KMS-11 (cell line): ENCODE measurements around the gene TMC1.

Experiments
- H2AFZ ChIP-seq: fragments of 200-600 bp; sonication (generic); 2 replicates; pipeline ENCODE4 v1.6.1; 2016; ENCODE audit warnings: antibody characterized with exemption, mixed run types, low read depth
- H3K27ac ChIP-seq: fragments of 200-600 bp; sonication (generic); 2 replicates; pipeline ENCODE4 v1.6.1; 2016; ENCODE audit warnings: mild to moderate bottlenecking, mixed run types
- H3K27me3 ChIP-seq: fragments of 200-600 bp; sonication (generic); 2 replicates; pipeline ENCODE4 v1.6.1; 2017; ENCODE audit warnings: mild to moderate bottlenecking, low read depth, mixed run types, moderate library complexity; ENCODE audit not compliant: insufficient read depth
- H3K36me3 ChIP-seq: fragments of 200-600 bp; sonication (generic); 2 replicates; pipeline ENCODE4 v1.6.1; 2017; ENCODE audit warnings: mild to moderate bottlenecking, mixed run types; ENCODE audit not compliant: insufficient read depth
- H3K4me1 ChIP-seq: fragments of 200-600 bp; sonication (generic); 2 replicates; pipeline ENCODE4 v1.6.1; 2016; ENCODE audit warnings: mild to moderate bottlenecking, low read depth, mixed run types; ENCODE audit not compliant: poor library complexity, severe bottlenecking
- H3K4me2 ChIP-seq: fragments of 200-600 bp; sonication (generic); 2 replicates; pipeline ENCODE4 v1.7.0; 2016; ENCODE audit warnings: mild to moderate bottlenecking, mixed run types
- H3K4me3 ChIP-seq: fragments of 200-600 bp; sonication (generic); IDR thresholded peaks from 2 replicates; pipeline ENCODE4 v1.6.1; 2017; ENCODE audit warnings: low read depth, low read length, mixed read lengths; ENCODE audit not compliant: insufficient read depth
- H3K79me2 ChIP-seq: fragments of 200-600 bp; sonication (generic); 2 replicates; pipeline ENCODE4 v1.6.1; 2016; ENCODE audit warnings: low read depth, mixed run types; ENCODE audit not compliant: insufficient read depth
- H3K9ac ChIP-seq: fragments of 200-600 bp; sonication (generic); 2 replicates; pipeline ENCODE4 v1.6.1; 2016; ENCODE audit warnings: mild to moderate bottlenecking, mixed run types
- H4K20me1 ChIP-seq: fragments of 200-600 bp; sonication (generic); 2 replicates; pipeline ENCODE4 v1.6.1; 2016; ENCODE audit warnings: mild to moderate bottlenecking, mixed run types; ENCODE audit not compliant: insufficient read depth
- TF ChIP-seq, protein P1 (sequence below): fragments of 200-600 bp; sonication (generic); conservative IDR thresholded peaks from 2 replicates; pipeline ENCODE4 v1.6.1; 2017; ENCODE audit warnings: low read depth, mild to moderate bottlenecking, antibody characterized with exemption, low read length, moderate library complexity, mixed read lengths

TMC1 gene

DNA sequence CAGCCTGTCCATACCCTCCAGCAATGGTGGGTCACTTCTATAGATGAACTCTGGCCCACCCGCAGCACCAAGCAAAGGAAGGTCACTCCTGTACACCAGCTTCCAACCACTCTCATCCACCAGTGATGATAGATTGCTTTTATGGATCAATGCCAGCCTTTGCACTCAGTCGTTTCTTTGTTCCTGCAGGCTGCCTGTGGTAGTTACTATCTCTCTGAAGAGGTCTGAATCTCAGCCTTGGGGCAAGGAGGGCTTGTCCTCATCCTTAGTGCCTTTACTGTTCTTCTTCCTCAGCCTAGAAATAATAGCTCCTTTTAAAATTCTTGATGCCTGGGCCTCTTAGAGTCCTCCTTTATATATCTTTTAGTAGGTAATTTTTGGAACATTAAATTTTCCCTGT, 100.8 kb downstream of the TMC1 start:
- Histone ChIP-seq H3K27me3 (no peaks in the 10 kb centered on the region), H3K27ac (no peak overlapping the region), H3K79me2 (no peaks in the 10 kb centered on the region), H3K4me1 (peaks cover 5% of the 10 kb centered on the region), H4K20me1 (no peaks in the 10 kb centered on the region), H2AFZ (no peak overlapping the region), H3K4me3 (no peak overlapping the region), H3K9ac (no peak overlapping the region), H3K36me3 (no peaks in the 10 kb centered on the region), H3K4me2 (no peak overlapping the region)
- TF ChIP-seq, protein P1, sequence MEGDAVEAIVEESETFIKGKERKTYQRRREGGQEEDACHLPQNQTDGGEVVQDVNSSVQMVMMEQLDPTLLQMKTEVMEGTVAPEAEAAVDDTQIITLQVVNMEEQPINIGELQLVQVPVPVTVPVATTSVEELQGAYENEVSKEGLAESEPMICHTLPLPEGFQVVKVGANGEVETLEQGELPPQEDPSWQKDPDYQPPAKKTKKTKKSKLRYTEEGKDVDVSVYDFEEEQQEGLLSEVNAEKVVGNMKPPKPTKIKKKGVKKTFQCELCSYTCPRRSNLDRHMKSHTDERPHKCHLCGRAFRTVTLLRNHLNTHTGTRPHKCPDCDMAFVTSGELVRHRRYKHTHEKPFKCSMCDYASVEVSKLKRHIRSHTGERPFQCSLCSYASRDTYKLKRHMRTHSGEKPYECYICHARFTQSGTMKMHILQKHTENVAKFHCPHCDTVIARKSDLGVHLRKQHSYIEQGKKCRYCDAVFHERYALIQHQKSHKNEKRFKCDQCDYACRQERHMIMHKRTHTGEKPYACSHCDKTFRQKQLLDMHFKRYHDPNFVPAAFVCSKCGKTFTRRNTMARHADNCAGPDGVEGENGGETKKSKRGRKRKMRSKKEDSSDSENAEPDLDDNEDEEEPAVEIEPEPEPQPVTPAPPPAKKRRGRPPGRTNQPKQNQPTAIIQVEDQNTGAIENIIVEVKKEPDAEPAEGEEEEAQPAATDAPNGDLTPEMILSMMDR, result no peak

DNA sequence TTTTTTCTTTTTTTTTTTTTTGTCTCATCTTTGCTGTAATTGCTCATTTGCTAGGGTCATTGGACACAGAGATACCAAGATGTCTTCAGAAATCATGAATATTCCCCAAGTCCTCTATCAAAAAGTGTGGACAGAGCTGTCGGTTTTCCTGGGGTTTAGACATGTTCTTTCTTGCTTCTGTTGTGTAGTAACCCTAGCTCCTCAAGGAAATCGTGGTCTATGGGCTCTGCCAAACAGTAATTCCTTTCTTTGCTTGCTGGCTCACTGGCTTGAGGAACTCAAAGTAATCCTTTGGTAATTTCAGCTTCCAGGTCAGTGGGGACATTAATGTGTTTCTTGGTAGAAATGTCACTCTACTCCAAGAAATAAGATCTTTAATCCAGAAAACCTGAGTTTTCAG, 101.7 kb downstream of the TMC1 start:
- Histone ChIP-seq H3K27me3 (no peaks in the 10 kb centered on the region), H3K4me3 (no peak overlapping the region), H2AFZ (no peak overlapping the region), H3K9ac (no peak overlapping the region), H3K79me2 (no peaks in the 10 kb centered on the region), H4K20me1 (no peaks in the 10 kb centered on the region), H3K4me2 (no peak overlapping the region), H3K36me3 (no peaks in the 10 kb centered on the region), H3K4me1 (peaks cover 15% of the 10 kb centered on the region), H3K27ac (no peak overlapping the region)
- TF ChIP-seq, protein P1, result no peak

DNA sequence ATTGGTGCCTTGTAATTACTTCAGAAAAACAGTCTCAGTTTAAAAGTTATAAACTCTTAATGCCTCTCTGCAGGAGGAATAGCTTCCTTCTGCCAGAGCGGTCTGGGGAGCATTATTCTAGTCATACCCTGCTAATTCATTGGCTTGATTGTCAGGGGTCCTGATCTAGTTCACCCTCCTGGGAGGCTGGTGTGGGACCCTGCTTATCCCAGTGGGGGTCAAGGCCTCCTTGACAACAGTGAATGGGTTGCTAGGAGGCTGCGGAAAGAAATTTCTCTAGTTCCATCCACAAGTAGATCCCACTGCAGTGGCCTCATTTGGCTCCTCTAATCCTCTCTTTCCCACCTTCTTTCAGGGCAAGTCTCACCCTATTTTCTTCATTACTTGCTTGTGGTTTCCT, 105.7 kb downstream of the TMC1 start:
- TF ChIP-seq, protein P1, result no peak
- no peak overlapping the region for H3K27ac ChIP-seq
- no peak overlapping the region for H3K4me3 ChIP-seq
- no peaks in the 10 kb centered on the region for H3K79me2 ChIP-seq
- no peaks in the 10 kb centered on the region for H4K20me1 ChIP-seq
- no peaks in the 10 kb centered on the region for H3K36me3 ChIP-seq
- H3K4me1 ChIP-seq, result peaks cover 36% of the 10 kb centered on the region
- no peak overlapping the region for H2AFZ ChIP-seq
- H3K27me3 ChIP-seq, result no peaks in the 10 kb centered on the region
- H3K9ac ChIP-seq, result no peak overlapping the region
- H3K4me2 ChIP-seq, result no peak overlapping the region

DNA sequence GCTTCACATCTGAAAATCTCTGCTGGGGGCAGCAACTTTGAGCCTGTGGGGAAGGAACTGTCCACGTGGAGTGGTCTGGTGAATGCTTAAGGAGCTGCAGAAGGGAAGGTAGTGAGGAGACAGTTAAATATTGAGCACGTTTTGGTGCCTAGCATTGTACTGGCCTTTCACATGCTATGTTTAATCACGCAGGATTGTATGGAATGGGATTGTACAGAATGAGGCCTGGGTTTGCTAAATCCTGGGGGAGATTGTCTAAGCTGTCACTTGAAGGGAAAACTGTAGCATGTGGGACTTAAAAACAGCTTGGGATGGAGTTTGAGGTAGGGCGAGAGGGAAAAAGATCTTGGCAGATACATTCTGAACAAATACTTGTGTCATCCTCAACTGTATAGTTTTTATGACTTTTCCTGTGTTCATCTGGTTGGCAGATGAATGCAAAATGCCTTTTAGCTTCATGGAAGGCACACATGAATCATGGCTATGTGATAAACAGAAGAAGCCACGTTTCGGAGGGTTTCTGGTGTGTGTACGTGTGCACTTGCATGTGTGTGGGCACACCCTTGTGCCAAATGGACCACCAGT, 106.6 kb downstream of the TMC1 start:
- peak overlapping the region; percentile 55 for H3K4me2 ChIP-seq
- no peaks in the 10 kb centered on the region for H3K36me3 ChIP-seq
- no peaks in the 10 kb centered on the region for H4K20me1 ChIP-seq
- no peak overlapping the region for H3K9ac ChIP-seq
- TF ChIP-seq, protein P1, result no peak
- H3K4me1 ChIP-seq, result peaks cover 36% of the 10 kb centered on the region
- no peaks in the 10 kb centered on the region for H3K27me3 ChIP-seq
- no peaks in the 10 kb centered on the region for H3K79me2 ChIP-seq
- H3K4me3 ChIP-seq, result no peak overlapping the region
- peak overlapping the region; percentile 29; the same call in 1 of the 2 replicates for H2AFZ ChIP-seq
- peak overlapping the region; percentile 20; the same call in 1 of the 2 replicates for H3K27ac ChIP-seq
